NCI-H345 treated with DMSO at 0.1 percent for 48 hours (cell line): ENCODE results near the gene SFI1.
"Not testable (repeated sequence)": the region's sequence is repeated elsewhere in the genome, so short reads cannot be mapped to it uniquely, and the experiment has no call there.

Experiments used
- DNase-seq: peaks from one replicate; lab custom pipeline; 2025; ENCODE audit not compliant: unreplicated experiment; lab: John Stamatoyannopoulos, UW

Gene SFI1

GRCh38 chr22:31586137-31586920 is 90.0 kb downstream of the SFI1 start:
- DNase-seq, result no peak

GRCh38 chr22:31588970-31589675 is 92.8 kb downstream of the SFI1 start:
- no peak for DNase-seq

GRCh38 chr22:31590161-31590560 is 93.8 kb downstream of the SFI1 start:
- DNase-seq, result not testable (repeated sequence)

- DNase-seq, result no peak
Observed at GRCh38 chr22:31595271-31595670, 98.9 kb downstream of the SFI1 start.

GRCh38 chr22:31602259-31602952 is 106.1 kb downstream of the SFI1 start:
- no peak for DNase-seq

GRCh38 chr22:31603081-31603525 is 106.8 kb downstream of the SFI1 start:
- no peak for DNase-seq

GRCh38 chr22:31603574-31603973 is 107.2 kb downstream of the SFI1 start:
- no peak for DNase-seq

- no peak for DNase-seq
Observed at GRCh38 chr22:31604137-31604705, 107.9 kb downstream of the SFI1 start.

GRCh38 chr22:31604746-31605705 is 108.7 kb downstream of the SFI1 start:
- no peak for DNase-seq

- no peak for DNase-seq
Observed at GRCh38 chr22:31605851-31606585, 109.7 kb downstream of the SFI1 start.

GRCh38 chr22:31607696-31608095 is 111.4 kb downstream of the SFI1 start:
- DNase-seq, result no peak

- DNase-seq, result no peak
Observed at GRCh38 chr22:31609716-31610115, 113.4 kb downstream of the SFI1 start.

GRCh38 chr22:31610611-31611010 is 114.3 kb downstream of the SFI1 start:
- no peak for DNase-seq

- no peak for DNase-seq
Observed at GRCh38 chr22:31611061-31611760, 114.9 kb downstream of the SFI1 start.

- no peak for DNase-seq
Observed at GRCh38 chr22:31612891-31613285, 116.6 kb downstream of the SFI1 start.

- DNase-seq, result no peak
Observed at GRCh38 chr22:31613286-31613903, 117.1 kb downstream of the SFI1 start.

GRCh38 chr22:31613904-31614296 is 117.6 kb downstream of the SFI1 start:
- DNase-seq, result no peak

GRCh38 chr22:31614781-31615490 is 118.6 kb downstream of the SFI1 start:
- DNase-seq, result no peak
